Amniotic epithelial cell (primary cell): ENCODE data around the gene NRP1.
"Not testable (repeated sequence)": the region's sequence is repeated elsewhere in the genome, so short reads cannot be mapped to it uniquely, and the experiment has no call there.

ENCODE experiments used
- DNase-seq: peaks from one replicate; pipeline ENCODE4 v3.0.0-alpha.2; 2010; ENCODE audit warnings: low read depth

The NRP1 gene

GRCh38 chr10:33237736-33238624, 96.5 kb downstream of the NRP1 start:
- DNase-seq: peak; percentile 98

GRCh38 chr10:33236916-33237315, 97.6 kb downstream of the NRP1 start:
- no peak for DNase-seq

- DNase-seq: no peak
These were observed 98.5 kb downstream of the NRP1 start for GRCh38 chr10:33235951-33236350.

- no peak for DNase-seq
These were observed 99.1 kb downstream of the NRP1 start for GRCh38 chr10:33235251-33235884.

- DNase-seq: no peak
These were observed 99.6 kb downstream of the NRP1 start for GRCh38 chr10:33234831-33235237.

- DNase-seq: no peak
These were observed 100.8 kb downstream of the NRP1 start for GRCh38 chr10:33233635-33234034.

GRCh38 chr10:33233221-33233620, 101.2 kb downstream of the NRP1 start:
- DNase-seq: no peak

GRCh38 chr10:33231621-33232350, 102.7 kb downstream of the NRP1 start:
- no peak for DNase-seq

- DNase-seq: no peak
These were observed 104.6 kb downstream of the NRP1 start for GRCh38 chr10:33229949-33230267.

- DNase-seq: peak; percentile 29
These were observed 105.1 kb downstream of the NRP1 start for GRCh38 chr10:33229252-33229948.

GRCh38 chr10:33228426-33228825, 106.0 kb downstream of the NRP1 start:
- DNase-seq: no peak

- no peak for DNase-seq
These were observed 107.0 kb downstream of the NRP1 start for GRCh38 chr10:33227489-33227888.

- peak; percentile 83 for DNase-seq
These were observed 110.1 kb downstream of the NRP1 start for GRCh38 chr10:33224251-33224965.

GRCh38 chr10:33223326-33224000, 111.0 kb downstream of the NRP1 start:
- DNase-seq: peak; percentile 69

GRCh38 chr10:33222304-33222703, 112.2 kb downstream of the NRP1 start:
- DNase-seq: not testable (repeated sequence)

- peak; percentile 87 for DNase-seq
These were observed 116.6 kb downstream of the NRP1 start for GRCh38 chr10:33217854-33218253.

- DNase-seq: no peak
These were observed 117.6 kb downstream of the NRP1 start for GRCh38 chr10:33216661-33217427.

- DNase-seq: peak; percentile 83
These were observed 118.8 kb downstream of the NRP1 start for GRCh38 chr10:33215635-33216034.

- peak; percentile 98 for DNase-seq
These were observed 119.3 kb downstream of the NRP1 start for GRCh38 chr10:33215154-33215553.

- DNase-seq: no peak
These were observed 120.3 kb downstream of the NRP1 start for GRCh38 chr10:33214174-33214573.
